SK-N-SH treated with all-trans-retinoic acid at 6 μM for 48 hours (cell line): ENCODE measurements around the gene DDIT3.

ENCODE experiments used
- ATAC-seq: fragments of 200-7000 bp; cut with Tn5 transposase; 3 replicates; pipeline ENCODE4 v1.9.1; 2020; ENCODE audit warnings: mild to moderate bottlenecking, moderate library complexity
- ARNTL ChIP-seq: fragments of 450-650 bp; formaldehyde crosslinking; IDR thresholded peaks from 2 replicates; pipeline ENCODE4 v1.5.0; 2020; ENCODE audit warnings: low read depth, mild to moderate bottlenecking, moderate library complexity, borderline replicate concordance
- CREB5 ChIP-seq: fragments of 250-450 bp; sonication (Bioruptor Pico); IDR thresholded peaks from 2 replicates; pipeline ENCODE4 v1.5.1; 2020; ENCODE audit warnings: low read depth, mild to moderate bottlenecking, moderate library complexity
- CSDC2 ChIP-seq: fragments of 250-450 bp; sonication (Bioruptor Pico); IDR thresholded peaks from 2 replicates; pipeline ENCODE4 v1.5.0; 2020; ENCODE audit warnings: mild to moderate bottlenecking, moderate library complexity
- CSRNP3 ChIP-seq: fragments of 250-450 bp; sonication (Bioruptor Pico); IDR thresholded peaks from 2 replicates; pipeline ENCODE4 v1.5.1; 2021; ENCODE audit warnings: mild to moderate bottlenecking, moderate library complexity
- ESRRG ChIP-seq: fragments of 250-450 bp; sonication (Bioruptor Pico); IDR thresholded peaks from 2 replicates; pipeline ENCODE4 v1.6.1; 2021; ENCODE audit warnings: mild to moderate bottlenecking
- POU6F1 ChIP-seq: fragments of 250-450 bp; sonication (Bioruptor Pico); IDR thresholded peaks from 2 replicates; pipeline ENCODE4 v1.8.0; 2021; ENCODE audit warnings: low read depth, mild to moderate bottlenecking, moderate library complexity, borderline replicate concordance
- PPARA ChIP-seq: fragments of 250-450 bp; sonication (Bioruptor Pico); IDR thresholded peaks from 2 replicates; pipeline ENCODE4 v1.5.0; 2020; ENCODE audit warnings: mild to moderate bottlenecking, borderline replicate concordance
- RARB ChIP-seq: fragments of 250-450 bp; sonication (Bioruptor Pico); IDR thresholded peaks from 2 replicates; pipeline ENCODE4 v1.8.0; 2021; ENCODE audit warnings: mild to moderate bottlenecking, moderate library complexity
- TCF4 ChIP-seq: fragments of 250-450 bp; sonication (Bioruptor Pico); IDR thresholded peaks from 2 replicates; pipeline ENCODE4 v1.8.0; 2021; ENCODE audit warnings: mild to moderate bottlenecking, moderate library complexity, borderline replicate concordance
- TOX ChIP-seq: fragments of 250-450 bp; sonication (Bioruptor Pico); IDR thresholded peaks from 2 replicates; pipeline ENCODE4 v1.8.0; 2021; ENCODE audit warnings: mild to moderate bottlenecking, moderate library complexity, borderline replicate concordance
- TSHZ2 ChIP-seq: fragments of 250-450 bp; sonication (Bioruptor Pico); IDR thresholded peaks from 2 replicates; pipeline ENCODE4 v1.5.0; 2020; ENCODE audit warnings: mild to moderate bottlenecking, moderate library complexity
- ZC3H10 ChIP-seq: fragments of 250-450 bp; sonication (Bioruptor Pico); IDR thresholded peaks from 2 replicates; pipeline ENCODE4 v1.5.1; 2021; ENCODE audit warnings: mild to moderate bottlenecking, moderate library complexity
- ZFP3 ChIP-seq: fragments of 250-450 bp; sonication (Bioruptor Pico); IDR thresholded peaks from 2 replicates; pipeline ENCODE4 v1.5.0; 2020; ENCODE audit warnings: mild to moderate bottlenecking, moderate library complexity
- ZFP30 ChIP-seq: fragments of 450-650 bp; formaldehyde crosslinking; IDR thresholded peaks from 2 replicates; pipeline ENCODE4 v1.5.0; 2022; ENCODE audit warnings: mild to moderate bottlenecking, moderate library complexity
- ZNF565 ChIP-seq: fragments of 450-650 bp; formaldehyde crosslinking; conservative IDR thresholded peaks from 2 replicates; pipeline ENCODE4 v1.5.0; 2020; ENCODE audit warnings: low read depth, mild to moderate bottlenecking, moderate library complexity
- ZNF8 ChIP-seq: fragments of 450-650 bp; formaldehyde crosslinking; IDR thresholded peaks from 2 replicates; pipeline ENCODE4 v1.5.0; 2020; ENCODE audit warnings: mild to moderate bottlenecking, moderate library complexity

DDIT3 gene

GRCh38 chr12:57470286-57470969, 49.9 kb downstream of the DDIT3 start:
- ATAC-seq = no peak
- TF ChIP-seq CSRNP3 (CRISPR knock-in tag) = no peak
- TF ChIP-seq ARNTL (CRISPR knock-in tag) = no peak
- no peak for TF ChIP-seq ZNF8
- no peak for TF ChIP-seq ZFP3
- TF ChIP-seq ZFP30 (CRISPR knock-in tag) = no peak
- TF ChIP-seq ZNF565 (CRISPR knock-in tag) = no peak
- TF ChIP-seq ZC3H10 = no peak

GRCh38 chr12:57469296-57470164, 50.8 kb downstream of the DDIT3 start:
- no peak for ATAC-seq
- TF ChIP-seq ARNTL (CRISPR knock-in tag) (no peak), ZNF8 (no peak), ZNF565 (CRISPR knock-in tag) (no peak), TOX (CRISPR knock-in tag) (no peak), POU6F1 (CRISPR knock-in tag) (no peak), CREB5 (no peak), PPARA (CRISPR knock-in tag) (no peak), CSRNP3 (CRISPR knock-in tag) (no peak), TSHZ2 (CRISPR knock-in tag) (no peak), CSDC2 (CRISPR knock-in tag) (no peak), TCF4 (no peak)

GRCh38 chr12:57467915-57468314, 52.4 kb downstream of the DDIT3 start:
- TF ChIP-seq ZFP30 (CRISPR knock-in tag) (no peak), TSHZ2 (CRISPR knock-in tag) (no peak), PPARA (CRISPR knock-in tag) (no peak), ESRRG (CRISPR knock-in tag) (no peak), RARB (CRISPR knock-in tag) (no peak)
- no peak for ATAC-seq
